OCI-LY7 (cell line): ENCODE results near the gene NUDT16.

ENCODE experiments used
- EZH2phosphoT487 ChIP-seq: fragments of 200-600 bp; sonication (generic); IDR thresholded peaks from 2 replicates; pipeline ENCODE4 v1.6.1; 2018; ENCODE audit warnings: low read depth, borderline replicate concordance, mild to moderate bottlenecking, mixed run types, antibody characterized with exemption, low read length, moderate library complexity, mixed read lengths
- TF ChIP-seq, protein P1 (sequence below): fragments of 200-600 bp; sonication (generic); conservative IDR thresholded peaks from 2 replicates; pipeline ENCODE4 v1.5.1; 2014; ENCODE audit warnings: mild to moderate bottlenecking, antibody characterized with exemption, low read length, moderate library complexity, mixed read lengths

DNA sequence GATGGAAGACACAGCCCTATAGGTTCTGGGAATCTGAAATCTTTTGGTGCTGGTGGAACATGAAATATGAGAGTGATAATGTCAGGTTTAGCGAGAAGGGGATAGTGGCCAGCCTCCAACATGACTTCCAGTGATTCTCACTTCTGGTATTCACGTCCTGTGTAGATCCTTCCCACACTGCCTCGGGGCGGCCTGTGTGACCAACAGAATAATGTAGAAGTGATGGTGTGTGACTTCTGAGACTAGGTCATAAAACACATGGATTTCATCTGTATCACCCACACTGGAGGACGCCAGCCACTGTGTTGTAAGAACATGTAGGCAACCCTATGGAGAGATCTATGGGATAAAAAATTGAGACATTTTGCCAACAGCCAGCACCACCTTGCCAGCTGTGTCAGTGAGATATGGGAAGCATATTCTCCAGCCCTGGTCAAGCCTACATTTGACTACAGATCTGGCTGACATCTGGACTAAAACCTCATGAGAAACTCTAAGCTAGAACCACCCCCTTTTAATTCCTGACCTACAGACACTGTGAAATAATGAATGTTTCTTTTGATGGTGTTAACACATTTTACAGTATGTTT is 25.5 kb upstream of the NUDT16 start:
- TF ChIP-seq, protein P1, sequence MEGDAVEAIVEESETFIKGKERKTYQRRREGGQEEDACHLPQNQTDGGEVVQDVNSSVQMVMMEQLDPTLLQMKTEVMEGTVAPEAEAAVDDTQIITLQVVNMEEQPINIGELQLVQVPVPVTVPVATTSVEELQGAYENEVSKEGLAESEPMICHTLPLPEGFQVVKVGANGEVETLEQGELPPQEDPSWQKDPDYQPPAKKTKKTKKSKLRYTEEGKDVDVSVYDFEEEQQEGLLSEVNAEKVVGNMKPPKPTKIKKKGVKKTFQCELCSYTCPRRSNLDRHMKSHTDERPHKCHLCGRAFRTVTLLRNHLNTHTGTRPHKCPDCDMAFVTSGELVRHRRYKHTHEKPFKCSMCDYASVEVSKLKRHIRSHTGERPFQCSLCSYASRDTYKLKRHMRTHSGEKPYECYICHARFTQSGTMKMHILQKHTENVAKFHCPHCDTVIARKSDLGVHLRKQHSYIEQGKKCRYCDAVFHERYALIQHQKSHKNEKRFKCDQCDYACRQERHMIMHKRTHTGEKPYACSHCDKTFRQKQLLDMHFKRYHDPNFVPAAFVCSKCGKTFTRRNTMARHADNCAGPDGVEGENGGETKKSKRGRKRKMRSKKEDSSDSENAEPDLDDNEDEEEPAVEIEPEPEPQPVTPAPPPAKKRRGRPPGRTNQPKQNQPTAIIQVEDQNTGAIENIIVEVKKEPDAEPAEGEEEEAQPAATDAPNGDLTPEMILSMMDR, result no peak
- no peak for TF ChIP-seq EZH2phosphoT487
